Stimulated activated CD8-positive, alpha-beta memory T cell treated with anti-CD3 and anti-CD28 coated beads, Interleukin-7, amount 100 ng/mL, for 48 hours (primary cell): ENCODE results near the gene FOXS1.

Experiments used
- DNase-seq, 2 donors: peaks; one replicate each; pipeline ENCODE4 v3.0.0-alpha.2; 2020; ENCODE audit warnings: low read depth in 1 of 2; ENCODE audit errors: extremely low read depth in 1 of 2

The FOXS1 gene

GRCh38 chr20:31845300-31845863 lies at the start of gene FOXS1:
FOXS1 (minus strand) TSS chr20:31845604; CDS start chr20:31845542, 62 bp downstream.
- no peak for DNase-seq

- DNase-seq: no peak
Measured at GRCh38 chr20:31890646-31891045, 45.2 kb upstream of the FOXS1 start.

GRCh38 chr20:31883829-31884228 lies 38.4 kb upstream of the FOXS1 start:
- no peak for DNase-seq

DNA sequence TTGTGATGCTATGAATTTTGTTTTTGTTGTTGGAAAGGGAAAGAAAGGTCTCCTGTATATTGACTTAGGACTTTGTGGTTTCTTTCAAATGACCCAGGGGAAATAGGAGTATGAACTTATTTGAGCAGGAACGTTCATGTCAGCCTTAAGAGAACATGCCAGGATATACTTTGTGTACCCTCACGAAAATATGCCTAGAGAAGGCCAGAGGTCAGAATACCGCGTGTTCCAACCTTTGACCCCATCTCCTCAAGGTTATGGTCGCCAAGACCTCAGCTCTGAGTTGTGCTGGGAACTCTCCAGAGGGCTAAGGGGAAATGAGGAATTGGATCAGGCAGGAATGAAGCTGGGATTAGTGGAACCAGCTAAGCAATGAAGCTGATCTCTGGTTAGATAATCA lies 36.5 kb upstream of the FOXS1 start:
- DNase-seq: no peak

- peak; percentile 60 to 83 for DNase-seq
Measured at GRCh38 chr20:31879143-31879987, 34.0 kb upstream of the FOXS1 start.

DNA sequence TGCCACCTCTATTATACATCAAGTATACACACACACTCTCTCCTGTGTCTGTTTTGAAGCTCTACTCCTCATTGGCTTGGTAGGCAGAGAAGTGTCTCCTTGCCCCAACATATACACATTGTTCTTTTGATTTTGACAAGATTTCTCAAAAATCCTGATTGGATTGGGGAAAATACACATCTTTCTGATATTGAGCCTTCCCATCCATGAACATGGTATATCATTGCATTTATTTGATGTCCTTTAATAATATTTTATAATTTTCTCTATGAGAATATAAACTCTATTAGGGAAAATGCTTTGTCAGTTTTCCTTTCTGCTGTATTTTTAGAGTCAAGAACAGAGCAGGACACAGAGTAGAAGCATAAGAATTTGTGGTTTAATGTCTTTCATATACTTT lies 32.3 kb upstream of the FOXS1 start:
- DNase-seq: no peak

DNA sequence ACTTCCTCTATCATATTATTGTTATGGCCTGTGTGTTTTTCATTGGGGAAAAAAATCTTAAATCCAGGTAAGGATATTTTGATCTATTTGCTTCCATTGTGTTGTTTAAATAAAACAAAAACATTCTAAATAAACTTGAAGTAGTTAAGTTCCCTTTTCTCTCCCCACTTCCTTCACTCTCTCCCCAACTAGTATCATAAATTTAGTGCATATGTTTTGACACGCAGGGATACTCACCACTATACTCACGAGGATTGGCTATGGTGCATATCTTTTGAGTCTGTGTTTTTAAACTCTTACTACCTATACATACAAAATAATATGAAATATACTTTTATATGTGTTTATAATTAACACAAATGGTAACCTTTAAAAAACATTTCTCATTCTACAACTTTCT lies 30.3 kb upstream of the FOXS1 start:
- DNase-seq: no peak

DNA sequence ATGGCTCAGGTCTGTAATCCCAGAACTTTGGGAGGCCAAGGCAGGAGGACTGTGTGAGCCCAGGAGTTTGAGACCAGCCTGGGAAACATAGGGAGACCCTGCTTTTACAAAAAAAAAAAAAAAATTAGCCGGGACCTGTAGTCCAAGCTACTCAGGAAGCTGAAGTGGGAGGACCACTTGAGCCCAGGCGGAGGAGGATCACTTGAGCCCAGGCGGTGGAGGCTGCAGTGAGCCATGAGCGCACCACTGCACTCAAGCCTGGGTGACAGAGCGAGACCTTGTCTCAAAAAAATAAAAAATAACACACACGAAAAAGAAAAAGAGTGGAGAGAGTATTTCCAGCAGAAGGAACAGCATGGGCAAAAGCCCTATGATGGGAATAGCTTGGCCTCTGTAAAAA lies 27.0 kb upstream of the FOXS1 start:
- no peak for DNase-seq

DNA sequence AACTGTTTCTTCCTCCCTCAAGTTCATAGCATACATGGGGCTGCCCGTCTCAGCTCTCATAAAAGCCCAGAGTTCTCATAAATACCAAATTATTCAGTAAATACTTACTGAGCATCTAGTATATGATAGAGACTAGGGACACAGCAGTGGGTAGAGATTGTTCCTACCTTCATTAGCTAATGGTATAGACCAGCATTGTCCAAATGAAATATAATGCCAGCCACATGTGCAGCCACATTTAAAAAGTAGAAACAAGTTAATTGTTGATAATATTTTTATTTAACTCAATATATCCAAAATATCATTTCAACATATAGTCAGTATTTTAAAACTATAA lies 26.2 kb upstream of the FOXS1 start:
- no peak for DNase-seq

DNA sequence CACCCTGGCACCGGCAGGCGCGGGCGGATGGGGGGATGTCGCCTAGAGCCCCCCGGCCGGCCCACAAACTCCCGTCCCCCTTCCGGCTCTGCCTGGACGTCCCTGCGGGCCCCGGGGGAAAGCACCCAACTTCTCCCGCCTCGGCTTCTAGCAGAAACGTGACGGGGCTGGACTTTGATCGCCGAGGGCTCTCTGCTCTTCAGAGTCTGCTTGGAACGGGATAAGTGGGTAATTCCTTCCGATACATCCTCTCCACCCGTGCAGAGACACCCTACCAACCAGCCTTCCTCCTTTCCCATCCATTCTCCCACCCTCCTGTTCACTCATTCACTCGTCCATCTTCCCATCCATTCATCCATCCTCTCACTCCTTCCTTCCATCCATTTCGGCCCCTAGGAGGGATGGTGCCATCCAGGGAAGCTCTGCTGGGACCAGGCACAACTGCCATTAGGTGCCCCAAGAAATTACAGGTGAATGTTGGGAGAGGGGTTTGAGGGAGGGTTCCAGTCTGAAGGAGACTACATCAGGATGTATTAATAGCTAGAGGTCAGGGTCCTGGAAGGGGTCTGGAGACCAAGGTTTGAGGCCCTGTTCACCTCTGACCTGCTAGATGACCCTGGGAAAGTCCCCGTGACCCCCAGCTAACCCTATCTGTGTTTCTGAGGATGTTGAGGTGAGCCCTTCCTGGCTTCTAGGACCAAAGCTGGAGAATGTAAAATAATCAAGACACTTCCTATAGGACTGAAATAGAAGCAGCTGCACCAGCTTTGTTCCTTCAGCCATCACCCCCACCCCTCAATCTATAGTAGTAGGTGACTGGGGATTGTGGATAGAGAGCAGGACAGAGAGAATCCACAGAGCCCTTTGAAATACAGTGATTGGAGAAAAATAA lies 25.6 kb upstream of the FOXS1 start:
- DNase-seq: no peak

- no peak for DNase-seq
Measured at GRCh38 chr20:31869942-31870725, 24.7 kb upstream of the FOXS1 start, which contains the start of the genes DUSP15 and TTLL9. DUSP15 (minus strand) TSS chr20:31870527; CDS start chr20:31870337, 190 bp downstream. TTLL9 (plus strand) TSS chr20:31870634; CDS start chr20:31871127, 493 bp downstream.

DNA sequence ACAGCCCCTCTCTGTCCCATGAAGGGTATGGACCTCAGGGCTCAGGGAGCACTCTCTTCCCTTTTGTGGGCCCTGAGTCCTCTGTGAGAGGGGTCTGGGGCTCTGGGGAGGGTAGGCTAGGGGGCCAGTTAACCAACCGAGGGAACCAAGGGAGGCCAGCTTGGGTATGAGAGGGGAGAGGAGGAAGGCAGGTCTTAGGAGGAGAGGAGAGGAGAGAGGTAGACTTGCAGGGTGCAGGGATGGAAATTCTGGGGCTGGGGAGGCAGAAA lies 24.2 kb upstream of the FOXS1 start:
- no peak for DNase-seq

GRCh38 chr20:31868853-31869672 lies 23.7 kb upstream of the FOXS1 start:
- DNase-seq: no peak

DNA sequence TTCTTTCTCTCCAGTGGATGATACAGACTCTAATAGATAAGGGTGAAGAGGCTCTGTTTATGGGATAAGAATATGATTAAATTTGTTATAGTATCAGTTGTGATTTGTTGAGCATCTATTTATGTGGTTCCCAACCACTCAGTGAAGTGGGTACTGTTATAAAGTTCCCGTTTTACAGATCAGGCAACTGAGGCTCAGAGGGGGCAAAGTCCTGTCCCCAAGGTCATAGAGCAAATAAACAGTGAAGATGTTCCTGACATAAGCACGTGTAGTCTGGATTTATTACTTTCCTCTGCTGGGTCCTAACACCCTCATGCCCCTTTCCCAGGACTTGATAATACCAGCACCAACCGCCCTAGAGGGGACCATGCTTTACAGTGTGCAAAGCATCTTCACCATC lies 20.8 kb upstream of the FOXS1 start:
- DNase-seq: no peak

GRCh38 chr20:31864521-31865400 lies 19.4 kb upstream of the FOXS1 start:
- no peak for DNase-seq

DNA sequence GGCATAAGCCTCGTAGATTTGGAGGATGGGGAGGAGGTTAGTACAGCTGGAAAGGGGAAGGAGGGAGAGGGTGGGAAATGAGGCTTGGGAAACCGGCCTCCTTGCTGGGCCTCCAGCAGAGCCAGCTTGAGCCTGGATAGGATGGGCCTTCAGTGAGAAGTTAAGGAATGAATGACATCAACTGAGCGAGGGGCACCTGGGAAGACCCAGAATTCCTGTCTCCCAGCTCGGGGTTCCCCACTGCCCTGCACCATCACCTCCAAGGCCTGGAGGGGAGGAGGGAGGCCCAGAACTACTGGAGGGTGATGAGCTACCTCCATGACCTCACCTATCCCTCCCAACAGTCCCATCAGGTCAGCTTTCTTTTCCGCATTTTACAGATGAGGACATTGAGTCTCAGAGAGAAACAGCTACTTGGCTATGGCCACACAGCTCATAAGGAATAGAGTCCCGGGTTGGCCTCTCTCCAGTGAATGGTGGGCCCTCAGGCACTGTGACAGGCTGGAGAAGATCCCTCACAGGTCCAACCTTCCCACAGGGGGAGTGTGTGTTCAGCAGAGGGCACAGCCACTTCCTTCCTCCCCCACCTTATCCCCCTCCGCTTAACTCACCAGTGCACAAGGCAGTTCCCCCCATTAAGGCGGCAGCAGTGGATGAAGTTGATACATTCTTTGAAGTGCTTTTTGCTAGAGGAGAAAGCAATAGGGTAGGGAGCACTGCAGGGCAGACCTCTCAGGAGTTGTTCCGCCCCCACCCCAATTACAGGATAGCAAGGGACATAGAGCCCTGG lies 18.1 kb upstream of the FOXS1 start:
- no peak for DNase-seq

DNA sequence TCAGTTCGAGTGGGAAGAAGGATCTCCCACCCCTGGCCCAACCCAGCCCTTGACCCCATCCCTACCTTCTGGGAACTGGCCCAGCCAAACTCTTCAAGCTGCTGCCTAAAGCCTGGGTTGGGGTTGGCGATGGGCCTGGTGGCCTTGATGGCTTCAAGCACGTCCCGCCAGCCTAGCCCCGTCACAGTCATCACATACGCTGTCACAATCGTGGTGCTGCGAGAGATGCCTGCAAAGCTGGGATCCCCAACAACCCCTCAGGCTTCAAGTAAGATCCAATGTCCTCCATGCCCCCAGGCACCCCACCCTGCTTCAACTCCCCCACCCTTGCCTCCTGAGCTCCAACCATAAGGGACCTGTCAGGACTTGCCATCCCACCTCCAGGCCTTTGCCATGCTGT lies 17.1 kb upstream of the FOXS1 start:
- no peak for DNase-seq

- DNase-seq: no peak
Measured at GRCh38 chr20:31862157-31862470, 16.7 kb upstream of the FOXS1 start.
